ENCODE results near the gene ADAMTS10. TPM values are rescaled to one million over a fixed set of nuclear protein-coding genes. Genes with fewer than 3 reads are reported as not detected.

Gene ADAMTS10
- total and polyA plus RNA-seq, 4 donors, result 9.1 to 44.1 (median 15.3) TPM

GRCh38 chr19:8585894-8586750, 24.4 kb downstream of the ADAMTS10 start:
- TF ChIP-seq, protein P1, sequence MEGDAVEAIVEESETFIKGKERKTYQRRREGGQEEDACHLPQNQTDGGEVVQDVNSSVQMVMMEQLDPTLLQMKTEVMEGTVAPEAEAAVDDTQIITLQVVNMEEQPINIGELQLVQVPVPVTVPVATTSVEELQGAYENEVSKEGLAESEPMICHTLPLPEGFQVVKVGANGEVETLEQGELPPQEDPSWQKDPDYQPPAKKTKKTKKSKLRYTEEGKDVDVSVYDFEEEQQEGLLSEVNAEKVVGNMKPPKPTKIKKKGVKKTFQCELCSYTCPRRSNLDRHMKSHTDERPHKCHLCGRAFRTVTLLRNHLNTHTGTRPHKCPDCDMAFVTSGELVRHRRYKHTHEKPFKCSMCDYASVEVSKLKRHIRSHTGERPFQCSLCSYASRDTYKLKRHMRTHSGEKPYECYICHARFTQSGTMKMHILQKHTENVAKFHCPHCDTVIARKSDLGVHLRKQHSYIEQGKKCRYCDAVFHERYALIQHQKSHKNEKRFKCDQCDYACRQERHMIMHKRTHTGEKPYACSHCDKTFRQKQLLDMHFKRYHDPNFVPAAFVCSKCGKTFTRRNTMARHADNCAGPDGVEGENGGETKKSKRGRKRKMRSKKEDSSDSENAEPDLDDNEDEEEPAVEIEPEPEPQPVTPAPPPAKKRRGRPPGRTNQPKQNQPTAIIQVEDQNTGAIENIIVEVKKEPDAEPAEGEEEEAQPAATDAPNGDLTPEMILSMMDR (IDR thresholded peaks at IDR 0.05; ENCODE audit: control extremely low read depth, extremely low read depth), result no peak
- Histone ChIP-seq H3K9ac (ENCODE audit: insufficient read depth in 1 of 2, low read length in 2 of 2) (no peak overlapping the region), H3K4me3 (no peak overlapping the region), H3K27me3 (ENCODE audit: control insufficient read depth in 3 of 3, insufficient read depth in 3 of 3, low read length in 2 of 3) (no peaks in the 10 kb centered on the region), H3K4me1 (ENCODE audit: control insufficient read depth in 5 of 5, insufficient read depth in 5 of 5, low read length in 5 of 5) (no peaks in the 10 kb centered on the region), H3K9me3 (ENCODE audit: control insufficient read depth in 4 of 4, insufficient read depth in 3 of 4, low read length in 3 of 4) (no peaks in the 10 kb centered on the region), H3K27ac (ENCODE audit: low read depth in 1 of 2, low read length in 1 of 2) (no peak overlapping the region), H3K36me3 (ENCODE audit: control insufficient read depth in 4 of 4, insufficient read depth in 4 of 4, low read length in 4 of 4) (peaks cover 0 to 11% (median 1%) of the 10 kb centered on the region in 4 donors)
- peak; percentile 51 for ATAC-seq (ENCODE audit: insufficient read depth, low FRiP score)
- DNase-seq, result peak in 1 of 3 donors; percentile 44
- WGBS, 2 donors, result 81 to 88% methylated on average over 34 of the region's 34 CpGs

- no peak overlapping the region for H3K27ac ChIP-seq (ENCODE audit: low read depth in 1 of 2, low read length in 1 of 2)
- peaks cover 0 to 11% (median 1%) of the 10 kb centered on the region in 4 donors for H3K36me3 ChIP-seq (ENCODE audit: control insufficient read depth in 4 of 4, insufficient read depth in 4 of 4, low read length in 4 of 4)
- H3K9ac ChIP-seq (ENCODE audit: insufficient read depth in 1 of 2, low read length in 2 of 2), result no peak overlapping the region
- H3K4me1 ChIP-seq (ENCODE audit: control insufficient read depth in 5 of 5, insufficient read depth in 5 of 5, low read length in 5 of 5), result peaks cover 0 to 1% (median 0%) of the 10 kb centered on the region in 5 donors
- H3K4me3 ChIP-seq, result no peak overlapping the region
- ATAC-seq (ENCODE audit: insufficient read depth, low FRiP score), result no peak
- DNase-seq, result no peak
- WGBS, 2 donors, result 79 to 95% methylated on average over 68 to 71 of the region's 71 CpGs
- H3K9me3 ChIP-seq (ENCODE audit: control insufficient read depth in 4 of 4, insufficient read depth in 3 of 4, low read length in 3 of 4), result no peaks in the 10 kb centered on the region
- H3K27me3 ChIP-seq (ENCODE audit: control insufficient read depth in 3 of 3, insufficient read depth in 3 of 3, low read length in 2 of 3), result no peaks in the 10 kb centered on the region
- TF ChIP-seq, protein P1 (IDR thresholded peaks at IDR 0.05; ENCODE audit: control extremely low read depth, extremely low read depth), result no peak
These were observed 25.3 kb downstream of the ADAMTS10 start for GRCh38 chr19:8584965-8585893.

DNA sequence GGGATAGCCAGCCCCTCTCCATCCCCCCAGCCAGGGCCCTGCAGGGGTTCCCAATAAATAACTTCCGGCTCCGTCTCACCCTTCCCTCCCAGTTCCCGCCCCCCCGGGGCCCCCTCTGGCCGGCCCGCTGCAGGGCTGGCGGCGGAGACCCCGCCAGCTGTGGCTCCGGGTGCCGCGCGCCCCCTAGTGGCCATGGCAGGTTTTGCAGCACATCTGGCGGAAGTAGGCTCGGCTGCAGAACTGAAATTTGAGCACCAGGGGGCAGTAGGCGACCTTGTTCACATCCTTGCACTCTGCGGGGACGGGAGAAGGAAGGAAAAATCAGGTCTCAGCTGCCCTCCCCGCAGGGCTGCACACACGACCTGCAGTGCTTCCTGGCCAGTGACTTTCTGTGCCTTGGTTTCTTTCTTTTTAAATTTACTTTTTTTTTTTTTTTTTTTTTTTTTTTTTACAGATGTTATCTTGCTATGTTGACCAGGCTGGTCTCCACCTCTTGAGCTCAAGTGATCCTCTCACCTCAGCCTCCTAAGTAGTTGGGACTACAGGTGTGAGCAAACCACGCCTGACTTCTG, 29.7 kb downstream of the ADAMTS10 start:
- Histone ChIP-seq H3K9me3 (ENCODE audit: control insufficient read depth in 4 of 4, insufficient read depth in 3 of 4, low read length in 3 of 4) (no peaks in the 10 kb centered on the region), H3K4me1 (ENCODE audit: control insufficient read depth in 5 of 5, insufficient read depth in 5 of 5, low read length in 5 of 5) (peaks cover 0 to 13% (median 0%) of the 10 kb centered on the region in 5 donors), H3K36me3 (ENCODE audit: control insufficient read depth in 4 of 4, insufficient read depth in 4 of 4, low read length in 4 of 4) (peaks cover 0 to 11% (median 0%) of the 10 kb centered on the region in 4 donors), H3K4me3 (no peak overlapping the region), H3K27ac (ENCODE audit: low read depth in 1 of 2, low read length in 1 of 2) (no peak overlapping the region), H3K27me3 (ENCODE audit: control insufficient read depth in 3 of 3, insufficient read depth in 3 of 3, low read length in 2 of 3) (peaks cover 0 to 3% (median 0%) of the 10 kb centered on the region in 3 donors), H3K9ac (ENCODE audit: insufficient read depth in 1 of 2, low read length in 2 of 2) (no peak overlapping the region)
- TF ChIP-seq, protein P1 (IDR thresholded peaks at IDR 0.05; ENCODE audit: control extremely low read depth, extremely low read depth), result peak; percentile 99
- WGBS, 2 donors, result 3 to 4% methylated on average over 21 of the region's 21 CpGs
- peak; percentile 73 for ATAC-seq (ENCODE audit: insufficient read depth, low FRiP score)
- peak; percentile 85 to 89 (median 86) for DNase-seq
